ENCODE data around the gene ATAD3C. TPM values are rescaled to one million over a fixed set of nuclear protein-coding genes. Genes with fewer than 3 reads are reported as not detected.

The ATAD3C gene
- polyA plus RNA-seq, 1 of the 3 experiments (the other 2 are of a cell fraction), result 0.38 TPM

- TF ChIP-seq, protein P1, sequence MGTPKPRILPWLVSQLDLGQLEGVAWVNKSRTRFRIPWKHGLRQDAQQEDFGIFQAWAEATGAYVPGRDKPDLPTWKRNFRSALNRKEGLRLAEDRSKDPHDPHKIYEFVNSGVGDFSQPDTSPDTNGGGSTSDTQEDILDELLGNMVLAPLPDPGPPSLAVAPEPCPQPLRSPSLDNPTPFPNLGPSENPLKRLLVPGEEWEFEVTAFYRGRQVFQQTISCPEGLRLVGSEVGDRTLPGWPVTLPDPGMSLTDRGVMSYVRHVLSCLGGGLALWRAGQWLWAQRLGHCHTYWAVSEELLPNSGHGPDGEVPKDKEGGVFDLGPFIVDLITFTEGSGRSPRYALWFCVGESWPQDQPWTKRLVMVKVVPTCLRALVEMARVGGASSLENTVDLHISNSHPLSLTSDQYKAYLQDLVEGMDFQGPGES (IDR thresholded peaks at IDR 0.05; ENCODE audit: low read depth, low read length), result no peak
- TF ChIP-seq MXI1 (IDR thresholded peaks at IDR 0.05; ENCODE audit: low read depth, low read length) (no peak), FOXJ3 (CRISPR knock-in tag; IDR thresholded peaks at IDR 0.05) (no peak), RFX5 (IDR thresholded peaks at IDR 0.05; ENCODE audit: low read length) (no peak), RXRA (IDR thresholded peaks at IDR 0.05; ENCODE audit: borderline replicate concordance, low read depth) (no peak), RAD21 (IDR thresholded peaks at IDR 0.05; ENCODE audit: low read length) (no peak)
Measured at GRCh38 chr1:1432951-1433803, 16.3 kb upstream of the ATAD3C start (continued).

DNA sequence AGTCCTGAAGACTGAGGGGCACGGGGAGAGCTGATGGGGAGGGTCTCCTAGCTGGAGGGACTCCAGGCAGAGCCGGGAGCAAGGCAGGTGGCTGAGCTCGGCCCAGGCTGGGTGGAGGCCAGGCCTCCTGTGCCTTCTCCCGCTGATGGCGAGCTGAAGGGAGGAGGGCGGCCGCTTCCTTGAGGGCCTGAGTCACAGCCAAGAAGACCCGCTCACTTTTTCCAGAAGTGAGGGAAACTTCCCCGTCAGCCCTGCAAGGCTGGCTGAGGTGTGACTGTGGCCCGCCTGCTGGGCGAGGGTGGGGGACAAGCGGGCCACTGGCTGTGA, 15.7 kb upstream of the ATAD3C start:
- no peak for TF ChIP-seq GATA2 (CRISPR knock-in tag; IDR thresholded peaks at IDR 0.05)
- no peak for TF ChIP-seq RAD21 (IDR thresholded peaks at IDR 0.05; ENCODE audit: low read length)
- no peak for TF ChIP-seq REST (IDR thresholded peaks at IDR 0.05; ENCODE audit: low read depth, low read length)
- TF ChIP-seq, protein P2, sequence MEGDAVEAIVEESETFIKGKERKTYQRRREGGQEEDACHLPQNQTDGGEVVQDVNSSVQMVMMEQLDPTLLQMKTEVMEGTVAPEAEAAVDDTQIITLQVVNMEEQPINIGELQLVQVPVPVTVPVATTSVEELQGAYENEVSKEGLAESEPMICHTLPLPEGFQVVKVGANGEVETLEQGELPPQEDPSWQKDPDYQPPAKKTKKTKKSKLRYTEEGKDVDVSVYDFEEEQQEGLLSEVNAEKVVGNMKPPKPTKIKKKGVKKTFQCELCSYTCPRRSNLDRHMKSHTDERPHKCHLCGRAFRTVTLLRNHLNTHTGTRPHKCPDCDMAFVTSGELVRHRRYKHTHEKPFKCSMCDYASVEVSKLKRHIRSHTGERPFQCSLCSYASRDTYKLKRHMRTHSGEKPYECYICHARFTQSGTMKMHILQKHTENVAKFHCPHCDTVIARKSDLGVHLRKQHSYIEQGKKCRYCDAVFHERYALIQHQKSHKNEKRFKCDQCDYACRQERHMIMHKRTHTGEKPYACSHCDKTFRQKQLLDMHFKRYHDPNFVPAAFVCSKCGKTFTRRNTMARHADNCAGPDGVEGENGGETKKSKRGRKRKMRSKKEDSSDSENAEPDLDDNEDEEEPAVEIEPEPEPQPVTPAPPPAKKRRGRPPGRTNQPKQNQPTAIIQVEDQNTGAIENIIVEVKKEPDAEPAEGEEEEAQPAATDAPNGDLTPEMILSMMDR (IDR thresholded peaks at IDR 0.05), result no peak
- no peak for TF ChIP-seq NFIC (IDR thresholded peaks at IDR 0.05; ENCODE audit: borderline replicate concordance)
- TF ChIP-seq RXRA (IDR thresholded peaks at IDR 0.05; ENCODE audit: borderline replicate concordance, low read depth), result no peak
- TF ChIP-seq JUND (IDR thresholded peaks at IDR 0.05), result no peak
- no peak for TF ChIP-seq FOSL2 (IDR thresholded peaks at IDR 0.05; ENCODE audit: borderline replicate concordance, low read depth)
- TF ChIP-seq SIN3A (IDR thresholded peaks at IDR 0.05; ENCODE audit: borderline replicate concordance, low read depth, low read length), result no peak
- TF ChIP-seq NRF1 (IDR thresholded peaks at IDR 0.05; ENCODE audit: low read depth, low read length), result no peak
- no peaks in the 10 kb centered on the region for H3F3A ChIP-seq (replicated peaks; ENCODE audit: insufficient read depth)
- DNase-seq, result peak; percentile 31
- H3K4me2 ChIP-seq, result no peak overlapping the region
- H3K4me3 ChIP-seq (ENCODE audit: low read depth in 2 of 2, low read length in 1 of 2), result no peak overlapping the region
- no peaks in the 10 kb centered on the region for H3K27me3 ChIP-seq (ENCODE audit: insufficient read depth)
- no peaks in the 10 kb centered on the region for H4K20me1 ChIP-seq (ENCODE audit: insufficient read depth)
- no peak overlapping the region for H2AFZ ChIP-seq (ENCODE audit: low read depth)
- H3K27ac ChIP-seq (ENCODE audit: low read depth in 2 of 2, low read length in 1 of 2), result no peak overlapping the region
- H3K9me2 ChIP-seq, result no peaks in the 10 kb centered on the region
- ChIA-PET POLR2A (interaction anchor here (0.6 to 1.3 kb wide), 2 partner anchors 26 to 54 kb away, joined by 3 read pairs; partner anchors contain the start of gene MRPL20), CTCF (interaction anchor here (1.2 kb wide), 1 partner anchor 59 kb away, joined by 3 read pairs; the partner anchor contains the start of gene AURKAIP1)
- no peaks in the 10 kb centered on the region for H3K36me3 ChIP-seq (replicated peaks in 1 of 2; ENCODE audit: control insufficient read depth in 1 of 2, insufficient read depth in 2 of 2, low read length in 1 of 2)
- WGBS (ENCODE audit: low lambda C conversion rate), result 60% methylated on average over 1 of the region's 12 CpGs
- no peaks in the 10 kb centered on the region for H3K9me3 ChIP-seq
- no peaks in the 10 kb centered on the region for H3K79me2 ChIP-seq (ENCODE audit: insufficient read depth)
- peaks cover 0 to 28% of the 10 kb centered on the region in 2 experiments; a peak in 1 of 4 replicates for H3K4me1 ChIP-seq (ENCODE audit: control insufficient read depth in 1 of 2, insufficient read depth in 2 of 2, low read depth in 1 of 2, low read length in 1 of 2)
- H3K9ac ChIP-seq, result no peak overlapping the region

All from SK-N-SH (cell line).